ENCODE measurements around the gene FOXD4L6.
"Not testable (repeated sequence)": the region's sequence is repeated elsewhere in the genome, so short reads cannot be mapped to it uniquely, and the experiment has no call there.

Gene FOXD4L6

GRCh38 chr9:41128581-41128980 is at the start of gene FOXD4L6:
TSS of gene FOXD4L6 (minus strand) at chr9:41128681. CDS start at chr9:41128383, 298 bp downstream.
- ATAC-seq = not testable (repeated sequence)

- not testable (repeated sequence) for ATAC-seq
Observed at GRCh38 chr9:41174994-41175393, 46.5 kb upstream of the FOXD4L6 start.

GRCh38 chr9:41150116-41150515 is 21.6 kb upstream of the FOXD4L6 start:
- ATAC-seq = not testable (repeated sequence)

DNA sequence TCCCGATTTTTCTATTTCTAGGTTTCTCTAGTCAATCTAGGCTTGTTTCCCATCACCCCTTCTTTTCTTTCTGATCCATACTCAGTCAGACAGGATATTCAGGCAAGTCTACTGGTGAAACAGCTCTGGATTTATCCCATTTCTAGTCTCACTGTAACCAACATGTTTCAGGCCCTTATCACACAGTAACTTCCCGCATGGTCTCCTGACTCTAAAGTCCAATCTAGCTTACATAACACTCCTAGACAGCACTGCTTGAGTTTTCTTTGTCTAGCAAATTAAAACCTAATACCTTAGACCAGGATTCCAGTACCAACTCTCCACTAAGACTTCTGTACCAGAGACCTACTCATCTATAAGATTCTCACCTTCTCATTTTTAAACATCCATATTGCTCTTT is 13.4 kb upstream of the FOXD4L6 start:
- not testable (repeated sequence) for ATAC-seq

GRCh38 chr9:41126746-41127446 is 1.6 kb downstream of the FOXD4L6 start:
- not testable (repeated sequence) for ATAC-seq

GRCh38 chr9:41125936-41126335 is 2.5 kb downstream of the FOXD4L6 start:
- not testable (repeated sequence) for ATAC-seq

GRCh38 chr9:41125109-41125658 is 3.3 kb downstream of the FOXD4L6 start:
- not testable (repeated sequence) for ATAC-seq

GRCh38 chr9:41124250-41125108 is 4.0 kb downstream of the FOXD4L6 start:
- ATAC-seq = not testable (repeated sequence)

GRCh38 chr9:41123812-41124211 is 4.7 kb downstream of the FOXD4L6 start:
- ATAC-seq = not testable (repeated sequence)

DNA sequence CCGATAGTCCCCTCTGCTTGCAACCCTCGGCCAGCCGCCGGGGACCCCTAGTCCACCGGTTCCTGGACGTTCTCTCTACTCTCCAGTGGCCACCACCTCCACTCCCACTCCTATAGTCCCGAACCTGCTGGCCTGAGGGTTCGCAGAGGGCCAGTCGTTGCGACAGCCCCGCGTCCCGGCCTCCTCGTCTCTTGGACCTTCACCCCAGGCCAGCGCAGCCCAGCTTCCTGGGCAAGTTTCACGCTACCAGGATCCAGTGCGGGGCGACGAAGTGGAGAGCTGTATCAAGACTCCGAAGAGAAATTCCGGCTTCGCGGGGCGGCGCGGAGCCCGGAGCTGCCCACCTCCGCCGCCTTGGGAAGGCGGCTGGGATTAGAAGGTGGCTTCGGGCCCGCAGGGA is 5.1 kb downstream of the FOXD4L6 start:
- not testable (repeated sequence) for ATAC-seq

GRCh38 chr9:41120696-41121095 is 7.8 kb downstream of the FOXD4L6 start:
- not testable (repeated sequence) for ATAC-seq

DNA sequence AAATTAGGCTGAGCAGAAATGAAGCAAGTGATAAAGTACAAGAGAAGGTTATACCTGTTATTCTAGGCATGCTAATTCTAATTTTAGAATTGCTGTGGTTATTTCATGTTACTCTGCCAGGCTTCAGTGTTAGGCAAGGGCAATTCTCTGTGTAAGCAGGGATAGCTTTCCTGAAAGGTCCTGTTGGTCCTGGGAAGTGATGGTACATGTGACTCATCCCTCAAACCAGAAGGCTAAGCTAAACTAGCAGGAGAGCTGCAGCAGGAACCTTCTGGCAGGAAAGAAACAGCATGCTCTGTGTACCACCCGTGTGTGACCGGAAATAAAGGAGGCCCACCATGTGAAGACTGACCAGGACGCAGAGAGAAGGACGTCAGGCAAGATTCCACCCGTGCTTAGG is 8.8 kb downstream of the FOXD4L6 start:
- ATAC-seq = not testable (repeated sequence)

- ATAC-seq = peak; percentile 17 to 20
Observed at GRCh38 chr9:41119311-41119710, 9.2 kb downstream of the FOXD4L6 start.

DNA sequence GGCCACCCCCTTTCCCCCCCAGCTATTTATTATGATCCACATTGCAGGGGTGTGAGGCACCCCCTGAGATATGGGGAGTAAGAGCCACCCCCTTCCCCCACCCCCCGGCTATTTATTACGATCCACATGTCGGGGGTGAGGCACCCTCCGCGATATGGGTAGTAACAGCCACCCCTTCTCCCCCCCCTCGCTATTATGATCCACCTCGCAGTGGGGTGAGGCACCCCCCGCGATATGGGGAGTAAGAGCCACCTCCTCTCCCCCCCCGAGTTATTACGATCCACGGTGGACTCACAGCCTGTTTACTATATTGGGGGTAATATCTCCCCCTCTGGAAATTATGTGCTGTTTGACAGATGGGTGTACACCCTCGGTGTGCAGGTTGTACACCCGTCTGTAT is 15.1 kb downstream of the FOXD4L6 start:
- not testable (repeated sequence) for ATAC-seq

- ATAC-seq = not testable (repeated sequence)
Observed at GRCh38 chr9:41111414-41111813, 17.1 kb downstream of the FOXD4L6 start.

GRCh38 chr9:41110913-41111312 is 17.6 kb downstream of the FOXD4L6 start:
- not testable (repeated sequence) for ATAC-seq

DNA sequence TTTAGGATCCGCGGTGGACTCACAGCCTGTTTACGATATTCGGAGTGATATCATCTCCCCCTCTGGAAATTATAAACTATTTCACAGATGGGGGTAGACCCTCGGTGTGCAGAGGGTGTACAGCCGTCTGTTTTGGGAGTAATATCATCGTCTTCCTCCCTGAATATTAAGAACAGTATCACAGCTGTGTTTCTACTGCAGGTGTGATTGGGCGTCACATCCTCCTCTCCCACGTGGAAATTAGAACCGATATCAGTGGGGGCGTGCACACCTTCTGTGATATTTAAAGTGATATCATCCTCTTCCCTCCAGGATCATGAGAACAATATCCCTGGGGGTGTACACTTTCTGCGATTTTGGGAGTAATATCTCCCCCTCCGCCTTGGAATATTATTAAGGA is 19.2 kb downstream of the FOXD4L6 start:
- not testable (repeated sequence) for ATAC-seq

DNA sequence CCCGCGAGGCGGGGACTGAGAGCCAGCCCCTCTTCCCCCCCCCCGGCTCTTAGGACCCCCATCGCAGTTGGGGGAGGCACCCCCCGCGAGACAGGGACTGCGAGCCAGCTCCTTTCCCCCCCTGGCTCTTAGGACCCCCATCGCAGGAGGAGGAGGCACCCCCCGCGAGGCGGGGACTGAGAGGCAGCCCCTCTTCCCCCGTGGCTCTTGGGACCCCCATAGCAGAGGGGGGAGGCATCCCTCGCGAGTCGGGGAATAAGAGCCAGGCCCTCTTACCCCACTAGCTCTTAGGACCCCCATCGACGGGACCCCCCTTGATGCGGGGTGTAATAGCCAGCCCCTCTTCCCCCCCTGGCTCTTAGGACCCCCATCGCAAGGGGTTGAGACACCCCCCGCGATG is 19.7 kb downstream of the FOXD4L6 start:
- not testable (repeated sequence) for ATAC-seq

DNA sequence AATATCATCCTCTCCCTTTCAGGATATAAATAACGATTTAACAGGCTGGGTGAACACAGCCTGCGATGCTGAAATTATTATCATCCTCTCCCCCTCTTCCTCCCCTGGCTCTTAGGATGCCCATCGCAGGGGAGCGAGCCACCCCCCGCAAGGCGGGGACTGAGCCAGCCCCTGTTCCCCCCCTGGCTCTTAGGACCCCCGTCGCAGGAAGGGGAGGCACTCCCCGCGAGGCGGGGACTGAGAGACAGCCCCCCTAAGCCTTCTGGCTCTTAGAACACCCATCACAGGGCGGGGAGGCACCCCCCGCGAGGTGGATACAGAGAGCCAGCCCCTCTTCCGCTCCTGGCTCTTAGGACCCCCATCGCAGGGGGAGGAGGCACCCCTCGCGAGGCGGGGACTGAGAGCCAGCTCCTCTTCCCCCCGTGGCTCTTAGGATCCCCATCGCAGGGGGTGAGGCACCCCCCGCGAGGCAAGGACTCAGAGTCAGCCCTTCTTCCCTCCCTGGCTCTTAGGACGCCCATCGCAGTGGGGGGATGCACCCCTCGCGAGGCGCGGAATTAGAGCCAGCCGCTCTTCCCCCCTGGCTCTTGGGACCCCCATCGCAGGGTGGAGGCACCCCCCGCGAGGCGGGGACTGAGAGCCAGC is 21.9 kb downstream of the FOXD4L6 start:
- ATAC-seq = not testable (repeated sequence)

- ATAC-seq = not testable (repeated sequence)
Observed at GRCh38 chr9:41105557-41106253, 22.8 kb downstream of the FOXD4L6 start.

DNA sequence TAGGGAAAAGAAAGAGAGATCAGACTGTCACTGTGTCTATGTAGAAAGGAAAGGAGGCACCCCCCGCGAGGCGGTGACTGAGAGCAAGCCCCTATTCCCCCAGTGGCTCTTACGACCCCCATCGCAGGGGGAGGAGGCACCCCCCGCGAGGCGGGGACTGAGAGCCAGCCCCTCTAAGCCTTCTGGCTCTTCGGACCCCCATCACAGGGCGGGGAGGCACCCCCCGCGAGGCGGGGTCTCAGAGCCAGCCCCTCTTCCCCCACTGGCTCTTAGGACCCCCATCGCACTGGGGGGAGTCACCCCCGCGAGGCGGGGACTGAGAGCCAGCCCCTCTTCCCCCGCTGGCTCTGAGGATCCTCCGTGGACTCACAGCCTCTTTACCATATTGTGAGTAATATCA is 23.9 kb downstream of the FOXD4L6 start:
- not testable (repeated sequence) for ATAC-seq

DNA sequence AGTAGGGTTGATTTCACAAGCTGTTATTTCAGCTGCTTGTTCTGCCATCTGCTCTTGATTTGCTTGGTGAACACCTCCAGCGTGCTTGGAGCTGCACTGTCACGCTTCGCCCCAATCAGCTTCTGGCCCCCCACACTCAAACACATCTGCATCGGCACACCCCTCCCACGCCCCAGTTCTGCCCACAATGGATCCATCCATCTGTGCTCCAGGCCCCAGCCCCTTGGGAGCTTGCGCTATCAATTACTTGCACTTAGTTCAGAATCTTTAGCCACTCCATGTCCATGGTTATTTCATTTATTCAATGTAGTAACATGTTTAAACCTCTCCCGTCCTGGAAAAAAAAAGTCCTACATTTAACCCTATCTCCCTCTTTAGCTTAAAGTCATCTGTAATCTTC is 28.0 kb downstream of the FOXD4L6 start:
- not testable (repeated sequence) for ATAC-seq
